OCI-LY3 (cell line): ENCODE results near the gene EYA4.

ENCODE experiments used
- H2AFZ ChIP-seq: fragments of 200-600, 300-600 bp; shearing (Covaris generic); 2 replicates; pipeline ENCODE4 v1.6.0; 2014; ENCODE audit warnings: antibody characterized with exemption, low read depth, low read length
- H3K27ac ChIP-seq: fragments of 200-600, 300-600 bp; sonication (generic); 2 replicates; pipeline ENCODE4 v1.5.1; 2014; ENCODE audit warnings: mild to moderate bottlenecking, low read length, moderate library complexity, mixed read lengths
- H3K27me3 ChIP-seq: fragments of 200-600, 300-600 bp; sonication (generic); 2 replicates; pipeline ENCODE4 v1.6.1; 2014; ENCODE audit warnings: low read depth, low read length, mixed read lengths
- H3K36me3 ChIP-seq: fragments of 200-600, 300-600 bp; sonication (generic); replicated peaks from 2 replicates; pipeline ENCODE3; 2014; ENCODE audit warnings: low read depth, low read length, mixed read lengths
- H3K4me1 ChIP-seq: fragments of 300-600, 200-600 bp; sonication (generic); 2 replicates; pipeline ENCODE4 v1.6.1; 2014; ENCODE audit warnings: low read length, mixed read lengths
- H3K4me2 ChIP-seq: fragments of 200-600, 300-600 bp; sonication (generic); 2 replicates; pipeline ENCODE4 v1.6.1; 2014; ENCODE audit warnings: low read length, mixed read lengths
- H3K4me3 ChIP-seq: fragments of 300-600, 200-600 bp; sonication (generic); 2 replicates; pipeline ENCODE4 v1.5.1; 2014; ENCODE audit warnings: antibody characterized with exemption, mild to moderate bottlenecking, low read length, moderate library complexity
- H3K79me2 ChIP-seq: fragments of 300-600, 200-600 bp; shearing (Covaris generic); 2 replicates; pipeline ENCODE4 v1.6.1; 2014; ENCODE audit warnings: mild to moderate bottlenecking, low read length, mixed read lengths
- H3K9ac ChIP-seq: fragments of 300-600, 200-600 bp; shearing (Covaris generic); 2 replicates; pipeline ENCODE4 v1.6.0; 2014; ENCODE audit warnings: mild to moderate bottlenecking, low read length, moderate library complexity
- H3K9me3 ChIP-seq: fragments of 200-600, 300-600 bp; shearing (Covaris generic); 2 replicates; pipeline ENCODE4 v1.6.1; 2014; ENCODE audit warnings: low read length, mixed read lengths; ENCODE audit not compliant: insufficient read depth
- H4K20me1 ChIP-seq: fragments of 200-600, 300-600 bp; sonication (generic); 2 replicates; pipeline ENCODE4 v1.6.1; 2016; ENCODE audit warnings: low read length, mixed read lengths; ENCODE audit not compliant: insufficient read depth
- CTCF ChIP-seq: fragments of 200-600, 300-600 bp; sonication (generic); IDR thresholded peaks from 2 replicates; pipeline ENCODE4 v1.5.1; 2014; ENCODE audit warnings: antibody characterized with exemption, low read length, low read depth
- EZH2phosphoT487 ChIP-seq: fragments of 200-600 bp; shearing (Covaris generic); IDR thresholded peaks from 2 replicates; pipeline ENCODE4 v1.6.1; 2018; ENCODE audit warnings: antibody characterized with exemption, mixed run types, low read depth

Gene EYA4

GRCh38 chr6:133555685-133556084 lies 314.5 kb downstream of the EYA4 start:
- Histone ChIP-seq H2AFZ (no peak overlapping the region), H3K79me2 (no peaks in the 10 kb centered on the region), H3K4me2 (no peak overlapping the region), H3K27ac (no peak overlapping the region), H3K4me3 (no peak overlapping the region), H3K27me3 (no peaks in the 10 kb centered on the region; the same call in 1 of the 2 replicates), H3K36me3 (no peaks in the 10 kb centered on the region), H3K9ac (no peak overlapping the region), H3K4me1 (no peaks in the 10 kb centered on the region), H4K20me1 (no peaks in the 10 kb centered on the region), H3K9me3 (no peaks in the 10 kb centered on the region)
- no peak for TF ChIP-seq EZH2phosphoT487
- TF ChIP-seq CTCF = no peak

- Histone ChIP-seq H2AFZ (no peak overlapping the region), H3K27ac (no peak overlapping the region), H3K9me3 (no peaks in the 10 kb centered on the region), H4K20me1 (no peaks in the 10 kb centered on the region), H3K79me2 (no peaks in the 10 kb centered on the region), H3K27me3 (no peaks in the 10 kb centered on the region), H3K4me3 (no peak overlapping the region), H3K9ac (no peak overlapping the region), H3K36me3 (no peaks in the 10 kb centered on the region), H3K4me1 (no peaks in the 10 kb centered on the region), H3K4me2 (no peak overlapping the region)
- no peak for TF ChIP-seq EZH2phosphoT487
- TF ChIP-seq CTCF = no peak
These were observed 318.8 kb downstream of the EYA4 start for GRCh38 chr6:133559926-133560325.

GRCh38 chr6:133567636-133568035 lies 326.5 kb downstream of the EYA4 start:
- Histone ChIP-seq H3K9me3 (no peaks in the 10 kb centered on the region), H3K79me2 (no peaks in the 10 kb centered on the region), H3K4me2 (no peak overlapping the region), H3K36me3 (no peaks in the 10 kb centered on the region), H3K27me3 (no peaks in the 10 kb centered on the region), H3K9ac (no peak overlapping the region), H3K4me1 (no peaks in the 10 kb centered on the region; the same call in 1 of the 2 replicates), H4K20me1 (no peaks in the 10 kb centered on the region), H2AFZ (no peak overlapping the region), H3K4me3 (no peak overlapping the region), H3K27ac (no peak overlapping the region)
- no peak for TF ChIP-seq CTCF
- TF ChIP-seq EZH2phosphoT487 = no peak

GRCh38 chr6:133568970-133569889 lies 328.1 kb downstream of the EYA4 start:
- Histone ChIP-seq H3K36me3 (no peaks in the 10 kb centered on the region), H3K27me3 (no peaks in the 10 kb centered on the region), H3K79me2 (no peaks in the 10 kb centered on the region), H4K20me1 (no peaks in the 10 kb centered on the region), H3K4me1 (no peaks in the 10 kb centered on the region; the same call in 1 of the 2 replicates), H3K27ac (no peak overlapping the region), H2AFZ (peak overlapping the region; percentile 62), H3K4me3 (peak overlapping the region; percentile 76), H3K9ac (peak overlapping the region; percentile 19; the same call in 1 of the 2 replicates), H3K9me3 (no peaks in the 10 kb centered on the region), H3K4me2 (peak overlapping the region; percentile 68)
- TF ChIP-seq EZH2phosphoT487 (no peak), CTCF (peak; percentile 70)
